Stimulated activated CD4-positive, alpha-beta T cell treated with anti-CD3 and anti-CD28 coated beads, Interleukin-4, amount 100 ng/mL, for 1 hour (primary cell): ENCODE measurements around the gene KCNG3.

Experiments
- DNase-seq: peaks from one replicate; pipeline ENCODE4 v3.0.0-alpha.2; 2020

The KCNG3 gene

GRCh38 chr2:42493468-42494354, at the start of gene KCNG3:
KCNG3 (minus strand) TSS chr2:42493982; CDS start chr2:42493501, 481 bp downstream.
- peak; percentile 79 for DNase-seq

- no peak for DNase-seq
Measured at GRCh38 chr2:42542871-42543270, 49.1 kb upstream of the KCNG3 start.

GRCh38 chr2:42537493-42537892, 43.7 kb upstream of the KCNG3 start:
- no peak for DNase-seq

GRCh38 chr2:42532397-42532796, 38.6 kb upstream of the KCNG3 start:
- no peak for DNase-seq

- DNase-seq: no peak
Measured at GRCh38 chr2:42523341-42523740, 29.6 kb upstream of the KCNG3 start.

- no peak for DNase-seq
Measured at GRCh38 chr2:42522035-42522434, 28.3 kb upstream of the KCNG3 start.

- no peak for DNase-seq
Measured at GRCh38 chr2:42519624-42520023, 25.8 kb upstream of the KCNG3 start.

- DNase-seq: no peak
Measured at GRCh38 chr2:42516418-42516901, 22.7 kb upstream of the KCNG3 start.

GRCh38 chr2:42513252-42513918, 19.6 kb upstream of the KCNG3 start:
- DNase-seq: no peak

- DNase-seq: no peak
Measured at GRCh38 chr2:42510608-42511243, 16.9 kb upstream of the KCNG3 start.

GRCh38 chr2:42510191-42510590, 16.4 kb upstream of the KCNG3 start:
- DNase-seq: no peak

GRCh38 chr2:42504364-42505230, 10.8 kb upstream of the KCNG3 start:
- DNase-seq: no peak

- DNase-seq: no peak
Measured at GRCh38 chr2:42503291-42503690, 9.5 kb upstream of the KCNG3 start.

GRCh38 chr2:42498497-42498896, 4.7 kb upstream of the KCNG3 start:
- DNase-seq: no peak

GRCh38 chr2:42495611-42496010, 1.8 kb upstream of the KCNG3 start:
- no peak for DNase-seq

GRCh38 chr2:42495234-42495581, 1.4 kb upstream of the KCNG3 start:
- DNase-seq: no peak

GRCh38 chr2:42494355-42495233, 812 bp upstream of the KCNG3 start:
- peak; percentile 77 for DNase-seq

- peak; percentile 36 for DNase-seq
Measured at GRCh38 chr2:42492691-42493467, 903 bp downstream of the KCNG3 start.

- no peak for DNase-seq
Measured at GRCh38 chr2:42488297-42488696, 5.5 kb downstream of the KCNG3 start.

GRCh38 chr2:42486145-42486906, 7.5 kb downstream of the KCNG3 start:
- DNase-seq: no peak
